Activated CD8-positive, alpha-beta memory T cell treated with anti-CD3 and anti-CD28 coated beads for 4 hours (primary cell): ENCODE data around the gene NFATC2IP.
"Not testable (repeated sequence)": the region's sequence is repeated elsewhere in the genome, so short reads cannot be mapped to it uniquely, and the experiment has no call there.

Experiments
- DNase-seq, 2 donors: peaks; one replicate each; pipeline ENCODE4 v3.0.0-alpha.2; 2020; ENCODE audit warnings: low read depth in 2 of 2

Gene NFATC2IP

DNA sequence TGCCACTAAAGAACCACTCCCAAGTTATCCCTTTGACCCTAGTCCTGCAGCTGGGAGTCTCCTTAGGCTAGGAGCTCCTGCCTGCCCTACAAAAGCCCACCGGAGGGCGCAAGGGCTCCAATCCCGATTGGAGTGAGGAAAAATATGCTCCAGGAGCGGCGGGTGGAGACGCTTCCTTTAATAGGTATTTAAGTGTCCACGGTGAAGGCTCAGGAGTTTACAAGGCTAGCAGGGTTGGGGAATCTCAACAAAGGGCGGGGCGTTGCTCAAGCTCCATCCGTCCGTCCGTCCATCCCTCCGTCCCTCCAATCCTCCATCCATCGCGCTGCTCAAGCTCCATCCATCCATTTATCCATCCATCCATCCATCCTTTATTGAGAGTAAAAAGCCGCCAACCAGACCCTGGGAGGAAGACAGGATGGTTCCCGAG is 23.3 kb downstream of the NFATC2IP start:
- DNase-seq = no peak

DNA sequence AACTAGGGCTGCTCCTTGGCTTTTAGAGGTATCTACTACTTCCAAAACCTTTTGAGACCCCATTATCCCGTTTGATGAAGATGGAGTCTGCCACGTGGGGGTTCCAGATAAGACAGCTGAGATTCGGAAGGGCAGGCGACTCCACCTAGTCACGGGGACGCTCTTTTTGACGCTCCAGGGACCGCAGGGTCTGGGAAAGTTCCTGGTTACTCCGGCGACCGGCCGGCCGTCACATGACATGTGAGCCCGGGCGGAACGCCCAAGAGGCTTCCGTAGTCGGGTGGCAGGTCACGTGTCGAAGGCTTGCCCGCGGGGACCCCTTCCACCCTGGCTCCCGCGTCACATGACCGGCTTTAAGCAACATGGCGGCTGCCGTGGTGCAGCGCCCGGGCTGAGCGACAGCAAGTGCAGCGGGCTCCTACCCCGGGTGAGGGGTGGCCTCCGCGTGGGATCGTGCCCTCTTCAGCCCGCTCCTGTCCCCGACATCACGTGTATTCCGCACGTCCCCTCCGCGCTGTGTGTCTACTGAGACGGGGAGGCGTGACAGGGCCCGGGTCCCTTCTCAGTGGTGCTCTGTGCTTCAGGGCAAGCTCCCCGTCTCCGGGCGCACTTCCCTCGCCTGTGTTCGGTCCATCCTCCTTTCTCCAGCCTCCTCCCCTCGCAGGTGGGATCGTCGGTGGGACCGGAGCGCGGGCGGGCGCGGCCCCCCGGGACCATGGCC is 23.9 kb downstream of the NFATC2IP start, which contains the start of gene SPNS1:
SPNS1 (plus strand) TSS at position 342 of the 721 bp plus-strand sequence; CDS start at position 716, 374 bp downstream.
- peak; percentile 86 to 89 for DNase-seq

DNA sequence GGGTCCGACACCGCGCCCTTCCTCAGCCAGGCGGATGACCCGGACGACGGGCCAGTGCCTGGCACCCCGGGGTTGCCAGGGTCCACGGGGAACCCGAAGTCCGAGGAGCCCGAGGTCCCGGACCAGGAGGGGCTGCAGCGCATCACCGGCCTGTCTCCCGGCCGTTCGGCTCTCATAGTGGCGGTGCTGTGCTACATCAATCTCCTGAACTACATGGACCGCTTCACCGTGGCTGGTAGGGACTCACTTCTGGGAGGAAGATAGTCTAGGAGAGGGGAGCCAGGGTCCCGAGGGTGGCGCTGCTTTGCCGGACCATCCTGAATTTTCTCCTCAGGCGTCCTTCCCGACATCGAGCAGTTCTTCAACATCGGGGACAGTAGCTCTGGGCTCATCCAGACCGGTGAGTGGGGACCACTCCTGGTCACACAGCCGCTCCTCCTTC is 24.4 kb downstream of the NFATC2IP start:
- no peak for DNase-seq

DNA sequence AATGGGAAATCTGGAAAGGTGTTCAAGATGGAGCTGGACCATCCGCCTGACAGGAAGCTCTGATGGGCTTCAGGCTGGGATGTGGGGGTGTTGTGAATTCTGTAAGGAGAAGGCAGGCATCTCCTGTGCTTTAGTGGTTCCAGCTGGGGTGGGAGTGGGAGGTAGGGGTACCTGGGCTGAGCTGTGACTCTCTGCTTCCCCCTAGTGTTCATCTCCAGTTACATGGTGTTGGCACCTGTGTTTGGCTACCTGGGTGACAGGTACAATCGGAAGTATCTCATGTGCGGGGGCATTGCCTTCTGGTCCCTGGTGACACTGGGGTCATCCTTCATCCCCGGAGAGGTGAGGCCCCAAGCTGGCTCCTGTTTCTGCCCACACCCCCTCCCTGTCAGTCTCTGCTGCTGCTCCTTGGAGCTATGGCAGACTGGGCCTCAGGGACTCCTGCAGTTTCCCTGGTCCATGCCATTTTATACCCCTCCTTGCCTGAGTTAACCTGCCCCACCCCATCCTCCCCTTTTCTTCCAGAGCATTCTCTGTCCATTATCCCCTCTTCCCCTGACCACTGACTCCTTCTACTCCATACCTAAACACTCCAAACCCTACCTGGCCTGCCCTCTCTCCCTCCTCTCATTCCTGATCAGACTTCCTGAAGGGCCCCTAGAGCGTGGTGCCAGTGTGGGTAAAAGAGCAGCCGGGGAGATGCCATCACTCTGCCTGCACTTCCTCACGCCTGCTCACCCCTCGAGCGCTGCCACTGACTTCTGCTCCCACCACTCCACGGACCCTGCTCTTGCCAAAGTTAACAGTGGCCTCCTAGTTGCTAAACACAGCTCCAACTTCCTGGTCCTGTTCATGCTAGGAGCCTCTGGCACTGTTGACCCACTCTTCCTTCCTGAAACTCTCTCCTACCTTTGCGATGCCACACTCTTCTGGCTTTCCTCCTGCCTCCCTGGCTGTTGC is 27.2 kb downstream of the NFATC2IP start:
- DNase-seq = no peak

DNA sequence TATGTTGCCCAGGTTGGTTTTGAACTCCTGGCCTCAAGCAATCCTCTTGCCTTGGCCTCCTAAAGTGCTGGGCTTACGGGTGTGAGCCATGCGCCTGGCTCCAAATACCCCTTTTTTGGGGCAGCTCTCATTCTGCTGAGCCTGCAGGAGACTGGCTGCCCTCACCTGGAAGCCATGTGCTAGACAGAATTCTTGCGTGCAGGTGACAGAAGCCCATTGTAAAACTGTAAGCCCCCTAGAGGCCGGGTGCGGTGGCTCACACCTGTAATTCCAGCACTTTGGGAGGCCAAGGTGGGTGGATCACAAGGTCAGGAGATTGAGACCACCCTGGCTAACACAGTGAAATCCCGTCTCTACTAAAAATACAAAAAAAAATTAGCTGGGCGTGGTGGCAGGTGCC is 29.6 kb downstream of the NFATC2IP start:
- not testable (repeated sequence) for DNase-seq

DNA sequence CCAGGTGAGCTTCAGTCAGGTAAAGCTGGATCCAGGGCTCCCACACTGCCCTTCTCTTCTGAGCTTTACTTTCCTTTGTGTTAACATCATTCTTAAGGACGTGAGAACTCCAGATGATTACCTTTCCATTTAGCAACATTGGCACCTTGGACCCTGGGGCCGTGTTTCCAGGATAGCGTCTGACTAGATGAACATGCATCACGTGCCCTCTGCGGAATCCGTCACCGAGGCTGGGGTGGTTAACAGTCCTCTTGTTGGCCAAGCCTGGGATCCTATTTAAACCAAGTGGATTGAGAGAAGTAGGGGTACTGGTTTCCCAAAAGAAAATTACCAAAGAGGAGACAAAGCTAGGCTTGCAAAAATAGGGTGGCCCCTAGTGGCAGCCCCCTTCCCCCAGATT is 30.2 kb downstream of the NFATC2IP start:
- no peak for DNase-seq

DNA sequence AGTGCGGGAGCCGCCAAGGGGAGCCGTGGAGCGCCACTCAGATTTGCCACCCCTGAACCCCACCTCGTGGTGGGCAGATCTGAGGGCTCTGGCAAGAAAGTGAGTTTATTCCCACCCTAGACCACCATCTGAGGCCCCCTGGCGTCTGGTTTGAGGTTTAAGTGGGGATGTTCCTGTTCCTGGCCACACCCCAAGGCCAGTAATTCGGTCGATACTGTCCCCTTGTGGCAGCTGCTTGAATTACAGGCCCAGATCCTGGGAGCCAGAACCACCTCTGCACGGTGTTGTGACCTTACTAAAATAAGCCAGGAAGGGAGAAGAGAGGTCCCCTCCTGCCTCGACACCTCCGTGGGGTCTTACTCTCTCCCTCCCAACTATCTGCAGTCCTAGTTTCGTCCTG is 30.8 kb downstream of the NFATC2IP start:
- DNase-seq = no peak

DNA sequence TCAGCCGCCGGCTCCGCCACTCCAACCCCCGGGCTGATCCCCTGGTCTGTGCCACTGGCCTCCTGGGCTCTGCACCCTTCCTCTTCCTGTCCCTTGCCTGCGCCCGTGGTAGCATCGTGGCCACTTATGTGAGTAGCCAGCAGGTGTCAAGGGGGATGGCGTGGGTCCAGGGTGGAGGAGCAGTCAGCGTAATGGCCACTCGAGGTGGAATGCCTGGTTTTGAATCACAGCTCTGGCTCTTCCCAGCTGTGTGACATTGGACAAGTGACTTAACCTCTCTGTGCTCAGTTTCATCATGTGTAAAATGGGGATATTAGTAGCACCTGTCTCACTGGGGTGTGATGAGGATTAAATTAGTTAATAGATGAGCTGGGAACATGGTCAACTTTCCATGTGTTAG is 31.7 kb downstream of the NFATC2IP start:
- no peak for DNase-seq

DNA sequence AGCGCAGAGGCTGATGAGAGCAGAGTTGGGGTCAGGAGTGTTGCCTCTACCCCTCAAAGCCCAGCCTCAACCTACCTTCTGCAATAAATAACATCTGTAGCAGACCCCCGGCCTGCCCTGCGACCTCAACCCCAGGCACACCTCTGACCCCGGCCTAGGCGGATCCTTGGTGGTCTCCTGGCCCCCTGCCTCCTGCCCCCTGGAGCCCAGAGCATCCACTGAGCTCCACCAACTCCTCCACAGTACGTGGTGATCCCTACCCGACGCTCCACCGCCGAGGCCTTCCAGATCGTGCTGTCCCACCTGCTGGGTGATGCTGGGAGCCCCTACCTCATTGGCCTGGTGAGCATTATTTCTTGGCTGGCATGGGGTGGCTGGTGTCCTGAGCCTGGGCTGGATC is 32.2 kb downstream of the NFATC2IP start:
- no peak for DNase-seq

DNA sequence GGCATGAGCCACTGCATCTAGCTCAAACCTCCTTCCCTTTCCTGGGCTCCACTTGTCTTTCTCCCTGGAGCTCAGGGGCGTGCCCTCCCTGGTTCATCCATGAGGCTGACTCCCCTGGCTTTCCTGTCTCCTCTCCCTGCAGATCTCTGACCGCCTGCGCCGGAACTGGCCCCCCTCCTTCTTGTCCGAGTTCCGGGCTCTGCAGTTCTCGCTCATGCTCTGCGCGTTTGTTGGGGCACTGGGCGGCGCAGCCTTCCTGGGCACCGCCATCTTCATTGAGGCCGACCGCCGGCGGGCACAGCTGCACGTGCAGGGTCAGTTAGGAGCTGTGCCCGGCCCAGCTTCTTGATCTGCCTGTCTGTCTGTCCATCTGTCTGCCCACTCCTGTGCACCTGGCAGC is 32.9 kb downstream of the NFATC2IP start:
- DNase-seq = no peak

DNA sequence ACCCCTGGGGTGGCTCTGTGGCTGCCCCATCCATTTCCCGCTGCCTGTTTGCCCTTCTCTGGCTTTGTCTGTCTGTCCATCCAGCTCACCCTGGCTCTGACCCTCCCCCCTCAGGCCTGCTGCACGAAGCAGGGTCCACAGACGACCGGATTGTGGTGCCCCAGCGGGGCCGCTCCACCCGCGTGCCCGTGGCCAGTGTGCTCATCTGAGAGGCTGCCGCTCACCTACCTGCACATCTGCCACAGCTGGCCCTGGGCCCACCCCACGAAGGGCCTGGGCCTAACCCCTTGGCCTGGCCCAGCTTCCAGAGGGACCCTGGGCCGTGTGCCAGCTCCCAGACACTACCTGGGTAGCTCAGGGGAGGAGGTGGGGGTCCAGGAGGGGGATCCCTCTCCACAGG is 33.4 kb downstream of the NFATC2IP start:
- no peak for DNase-seq

DNA sequence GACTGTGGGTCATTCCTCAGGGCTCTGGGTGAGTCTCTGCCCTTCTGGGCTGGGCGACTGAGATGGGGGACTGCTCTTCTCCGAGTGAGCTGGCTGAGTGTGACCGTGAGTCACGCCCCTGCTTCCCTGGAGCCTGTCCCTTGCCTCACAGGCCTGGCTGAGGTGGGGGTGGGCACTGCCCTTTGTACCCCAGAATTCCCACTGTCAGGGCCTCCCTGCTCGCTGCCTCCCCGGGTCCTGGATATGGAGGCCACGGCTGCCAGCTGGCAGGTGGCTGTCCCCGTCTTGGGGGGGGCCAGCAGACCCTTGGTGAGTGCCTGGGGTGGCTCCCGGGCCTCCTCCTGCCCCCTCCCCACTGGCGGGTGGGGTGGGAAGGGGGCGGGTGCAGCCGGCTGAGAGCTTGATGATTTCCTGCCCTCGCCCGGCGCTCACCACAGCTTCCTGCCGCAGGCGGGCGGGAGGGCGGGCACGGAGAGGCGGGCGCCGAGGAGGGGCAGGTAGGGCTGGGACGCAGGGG is 33.9 kb downstream of the NFATC2IP start, which contains the start of gene LAT:
LAT (plus strand) TSS at position 434 of the 517 bp plus-strand sequence. CDS start 366 bp downstream, outside the sequence.
- DNase-seq = peak; percentile 60 to 62

DNA sequence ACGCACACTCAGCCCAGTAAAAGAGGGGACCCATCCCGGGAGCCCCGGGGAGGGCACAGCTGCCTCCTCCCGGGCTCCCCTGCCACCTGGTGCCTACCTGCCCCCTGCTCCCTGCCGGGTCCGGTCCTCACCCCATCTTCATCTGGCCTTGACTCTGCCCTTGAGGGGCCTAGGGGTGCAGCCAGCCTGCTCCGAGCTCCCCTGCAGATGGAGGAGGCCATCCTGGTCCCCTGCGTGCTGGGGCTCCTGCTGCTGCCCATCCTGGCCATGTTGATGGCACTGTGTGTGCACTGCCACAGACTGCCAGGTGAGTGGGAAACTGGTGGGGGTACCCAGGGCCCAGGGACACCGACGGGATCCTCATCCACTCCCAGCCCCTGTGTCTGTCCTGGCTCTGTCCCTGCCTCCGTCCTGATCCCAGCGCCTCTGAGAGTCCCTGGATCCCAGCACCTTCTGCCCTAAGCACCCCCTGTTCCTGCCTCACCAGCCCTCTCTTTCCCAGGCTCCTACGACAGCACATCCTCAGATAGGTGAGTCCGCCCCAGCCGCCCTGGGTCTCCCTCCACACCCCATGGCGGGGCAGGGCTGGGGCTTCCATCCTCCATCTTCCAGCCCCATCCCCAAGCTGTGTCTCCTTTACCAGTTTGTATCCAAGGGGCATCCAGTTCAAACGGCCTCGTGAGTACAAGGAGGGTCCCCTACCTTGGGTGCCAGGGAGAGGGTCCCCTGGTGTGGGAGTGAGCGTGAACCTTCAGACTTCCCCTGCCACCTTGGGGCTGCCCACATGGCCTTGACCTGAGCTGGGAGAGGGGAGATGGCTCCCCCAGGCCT is 34.7 kb downstream of the NFATC2IP start:
- DNase-seq = no peak

DNA sequence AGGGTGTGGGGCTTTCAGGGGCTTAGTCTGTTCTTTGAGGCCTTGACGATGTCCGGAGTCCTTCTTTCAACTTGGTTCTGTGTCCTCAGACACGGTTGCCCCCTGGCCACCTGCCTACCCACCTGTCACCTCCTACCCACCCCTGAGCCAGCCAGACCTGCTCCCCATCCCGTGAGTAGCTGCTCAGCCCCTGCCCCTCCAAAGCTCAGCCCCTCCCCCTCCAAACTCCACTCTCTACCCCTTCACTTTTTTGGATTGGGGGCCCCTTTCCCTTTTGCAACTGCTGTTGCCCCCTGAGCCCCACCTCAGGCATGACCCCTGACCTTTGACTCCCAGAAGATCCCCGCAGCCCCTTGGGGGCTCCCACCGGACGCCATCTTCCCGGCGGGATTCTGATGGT is 35.3 kb downstream of the NFATC2IP start:
- no peak for DNase-seq

DNA sequence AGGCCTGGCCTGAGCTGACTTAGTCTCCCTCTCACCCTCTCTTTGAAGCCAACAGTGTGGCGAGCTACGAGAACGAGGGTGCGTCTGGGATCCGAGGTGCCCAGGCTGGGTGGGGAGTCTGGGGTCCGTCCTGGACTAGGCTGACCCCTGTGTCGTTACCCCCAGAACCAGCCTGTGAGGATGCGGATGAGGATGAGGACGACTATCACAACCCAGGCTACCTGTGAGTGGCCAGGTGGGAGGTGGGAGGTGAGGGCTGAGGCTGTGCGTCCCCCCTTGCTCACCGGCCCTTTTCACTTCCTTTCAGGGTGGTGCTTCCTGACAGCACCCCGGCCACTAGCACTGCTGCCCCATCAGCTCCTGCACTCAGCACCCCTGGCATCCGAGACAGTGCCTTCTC is 35.8 kb downstream of the NFATC2IP start:
- no peak for DNase-seq

DNA sequence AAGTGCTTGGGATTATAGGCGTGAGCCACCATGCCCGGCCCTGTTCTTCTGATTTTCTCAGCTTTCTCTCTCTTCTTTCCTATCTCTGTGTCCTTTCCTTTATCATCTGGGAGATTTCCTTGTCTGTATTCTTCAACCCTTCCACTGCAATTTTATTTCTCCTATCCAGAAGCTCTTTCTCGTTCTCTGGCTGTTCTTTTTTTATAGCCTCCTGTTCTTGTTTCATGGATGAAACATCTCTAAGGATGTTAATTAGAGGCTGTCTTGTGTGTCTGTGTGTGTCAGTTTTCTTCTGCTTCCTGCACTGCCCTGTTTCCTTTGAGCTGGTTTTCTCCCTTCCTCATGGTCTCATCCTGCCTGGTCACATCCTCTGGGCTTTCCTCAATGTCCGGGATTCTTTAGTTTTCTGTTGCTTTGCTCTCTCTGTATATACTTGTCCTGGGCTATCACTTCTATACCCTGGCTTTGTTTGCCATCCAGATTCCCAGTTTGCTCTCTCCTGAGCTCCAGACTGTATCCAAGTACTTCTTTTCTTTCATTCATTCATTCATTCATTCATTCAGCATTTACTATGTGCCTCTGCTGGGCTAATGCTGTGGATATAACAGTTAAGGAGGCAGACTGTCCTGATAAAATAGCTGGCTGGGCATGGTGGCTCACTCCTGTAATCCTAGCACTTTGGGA is 36.6 kb downstream of the NFATC2IP start:
- no peak for DNase-seq

DNA sequence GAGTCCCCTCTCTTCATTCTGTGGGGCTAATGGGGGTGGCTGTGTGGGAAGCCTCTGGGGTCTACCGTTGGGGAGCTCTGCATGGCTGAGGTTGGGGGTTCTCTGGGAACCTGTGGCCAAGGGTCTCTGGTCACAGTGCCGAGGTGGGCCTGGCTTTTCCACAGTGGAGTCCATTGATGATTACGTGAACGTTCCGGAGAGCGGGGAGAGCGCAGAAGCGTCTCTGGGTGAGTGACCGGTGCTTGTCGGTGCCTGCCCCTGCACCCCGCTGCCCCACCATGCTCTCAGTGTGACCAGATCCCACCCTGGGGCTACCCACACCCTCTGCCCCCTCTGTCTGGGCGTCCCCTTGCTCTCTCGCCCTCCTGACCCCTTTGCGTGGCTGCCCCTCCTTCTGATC is 38.6 kb downstream of the NFATC2IP start:
- DNase-seq = no peak

DNA sequence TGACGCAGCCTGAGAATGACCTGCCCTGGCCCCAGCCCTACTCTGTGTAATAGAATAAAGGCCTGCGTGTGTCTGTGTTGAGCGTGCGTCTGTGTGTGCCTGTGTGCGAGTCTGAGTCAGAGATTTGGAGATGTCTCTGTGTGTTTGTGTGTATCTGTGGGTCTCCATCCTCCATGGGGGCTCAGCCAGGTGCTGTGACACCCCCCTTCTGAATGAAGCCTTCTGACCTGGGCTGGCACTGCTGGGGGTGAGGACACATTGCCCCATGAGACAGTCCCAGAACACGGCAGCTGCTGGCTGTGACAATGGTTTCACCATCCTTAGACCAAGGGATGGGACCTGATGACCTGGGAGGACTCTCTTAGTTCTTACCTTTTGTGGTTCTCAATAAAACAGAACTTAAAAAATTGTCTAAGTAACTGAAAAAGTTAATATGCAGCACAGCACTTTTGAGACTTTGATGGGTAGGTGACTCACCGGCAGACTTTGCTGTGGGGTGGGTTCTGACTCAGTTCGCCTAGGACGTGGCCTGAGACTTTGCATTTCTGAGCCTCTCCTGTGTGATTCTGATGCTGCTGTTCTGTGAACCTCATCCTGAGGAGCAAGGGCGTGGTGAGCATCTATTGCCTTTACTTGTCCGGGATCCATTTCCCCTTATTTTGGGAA is 39.8 kb downstream of the NFATC2IP start:
- DNase-seq = peak; percentile 48 to 59

DNA sequence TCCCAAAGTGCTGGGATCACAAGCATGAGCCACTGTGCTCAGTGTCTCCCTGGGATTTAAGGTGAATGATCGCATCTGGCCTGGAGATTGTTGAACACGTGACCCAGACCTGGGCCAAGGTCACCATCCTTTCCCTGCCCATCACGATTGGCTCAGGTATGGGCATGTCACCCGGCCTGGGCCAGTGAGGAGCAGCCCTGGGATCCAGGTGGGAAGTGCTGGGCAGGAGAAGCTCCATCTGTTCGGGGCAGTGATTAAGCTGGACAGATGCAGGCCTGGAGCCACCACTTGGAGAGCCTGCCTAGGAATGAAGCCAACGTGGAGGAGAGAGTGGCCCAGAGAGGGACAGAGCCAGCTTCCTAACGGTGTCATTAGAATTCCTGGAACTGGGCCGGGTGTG is 41.0 kb downstream of the NFATC2IP start:
- DNase-seq = no peak

DNA sequence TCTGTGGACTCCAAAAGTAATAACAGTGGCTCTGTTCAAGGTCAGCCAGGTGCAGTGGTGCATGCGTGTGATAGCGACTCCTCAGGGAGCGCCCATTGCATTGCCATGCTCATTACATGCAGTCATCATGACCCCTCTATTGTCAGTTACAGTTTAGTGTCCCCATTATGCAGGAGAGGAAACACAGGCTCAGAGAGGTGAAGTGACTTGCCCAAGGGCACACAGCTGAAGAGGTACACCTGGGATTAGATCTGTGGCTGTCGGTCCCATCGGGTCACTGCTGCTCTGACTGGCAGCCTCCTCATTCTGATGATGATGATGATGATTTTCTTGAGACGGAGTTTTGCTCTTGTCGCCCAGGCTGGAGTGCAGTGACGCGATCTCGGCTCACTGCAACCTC is 41.8 kb downstream of the NFATC2IP start:
- no peak for DNase-seq
